ENCODE data around the gene MMP13.
"Not testable (repeated sequence)": the region's sequence is repeated elsewhere in the genome, so short reads cannot be mapped to it uniquely, and the experiment has no call there.

MMP13 gene

DNA sequence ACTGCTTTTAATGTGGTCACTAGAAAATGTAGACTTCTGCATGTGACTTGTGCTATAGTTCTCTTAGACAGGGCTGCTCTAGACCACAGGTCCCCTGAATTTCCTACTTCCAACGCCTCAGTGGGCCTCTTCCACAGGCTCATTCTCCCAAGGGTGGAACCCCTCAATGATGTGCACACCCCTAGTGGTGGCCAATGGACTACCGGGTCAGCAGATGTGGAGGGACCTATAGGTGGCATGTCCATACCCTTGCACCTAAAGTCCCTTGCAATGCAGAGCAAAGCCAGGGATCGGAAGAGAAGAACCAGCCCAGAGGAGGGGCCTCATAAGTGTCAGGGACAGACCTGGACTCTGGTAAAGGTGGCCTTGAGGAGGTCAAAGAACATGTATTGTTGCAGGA lies 20.0 kb downstream of the MMP13 start:
- no peak for DNase-seq (ENCODE audit: low read depth)

DNA sequence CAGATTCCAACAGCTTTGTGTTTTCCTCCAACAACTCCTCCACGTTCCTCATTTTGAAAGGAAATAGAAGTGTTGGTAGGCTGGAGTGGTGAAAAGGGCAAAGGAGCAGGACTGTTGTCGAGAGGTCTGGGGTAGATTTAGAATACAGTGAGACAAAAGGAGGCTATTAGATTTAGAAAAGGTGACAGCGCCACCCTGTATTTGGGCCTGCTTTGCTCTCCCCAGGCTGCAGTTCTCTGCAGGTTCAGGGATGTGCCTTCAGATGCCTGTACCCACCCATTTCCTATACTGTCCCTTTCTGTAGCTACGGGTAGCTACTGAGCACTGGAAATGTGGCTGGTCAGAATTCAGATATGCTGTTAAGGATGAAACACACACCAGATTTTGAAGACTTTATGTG lies 20.8 kb downstream of the MMP13 start:
- DNase-seq (ENCODE audit: low read depth): no peak

DNA sequence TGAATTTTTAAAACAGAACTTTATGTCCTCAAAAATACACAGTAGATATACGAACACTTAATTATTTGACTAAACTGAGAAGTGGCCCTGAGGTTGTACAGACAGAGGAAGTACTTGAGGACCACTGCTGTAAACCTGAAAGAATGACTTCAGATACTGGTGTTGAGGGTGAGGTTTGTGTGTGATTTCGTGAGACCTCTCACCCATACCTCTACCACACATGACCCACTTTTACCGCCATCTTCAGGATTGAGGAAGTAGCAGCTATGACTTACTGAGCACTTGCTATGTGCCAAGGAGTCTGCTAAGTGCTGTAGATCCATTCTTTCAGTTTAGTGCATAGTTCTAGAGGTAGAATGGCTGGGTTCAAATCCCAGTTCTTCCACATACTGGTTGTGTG lies 21.9 kb downstream of the MMP13 start:
- DNase-seq (ENCODE audit: low read depth): no peak

DNA sequence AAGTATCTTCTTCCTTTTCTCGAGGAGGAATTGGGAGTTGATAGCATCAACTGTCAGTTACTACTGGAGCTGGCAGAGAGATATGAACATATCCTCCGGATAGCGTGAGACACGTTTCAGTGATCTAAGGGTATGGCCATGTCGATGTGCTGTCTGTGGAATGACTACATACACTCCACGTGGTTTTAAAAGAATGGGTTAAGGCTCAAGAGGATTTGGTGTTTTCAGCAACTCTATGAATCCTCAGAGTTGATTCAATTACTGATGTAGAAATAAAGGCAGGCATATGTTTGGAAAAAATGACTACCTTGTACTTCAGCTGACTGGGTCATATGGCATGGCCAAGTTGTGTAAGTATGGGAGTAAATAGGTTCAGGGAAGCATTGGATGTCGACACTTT lies 22.9 kb downstream of the MMP13 start:
- no peak for DNase-seq (ENCODE audit: low read depth)

DNA sequence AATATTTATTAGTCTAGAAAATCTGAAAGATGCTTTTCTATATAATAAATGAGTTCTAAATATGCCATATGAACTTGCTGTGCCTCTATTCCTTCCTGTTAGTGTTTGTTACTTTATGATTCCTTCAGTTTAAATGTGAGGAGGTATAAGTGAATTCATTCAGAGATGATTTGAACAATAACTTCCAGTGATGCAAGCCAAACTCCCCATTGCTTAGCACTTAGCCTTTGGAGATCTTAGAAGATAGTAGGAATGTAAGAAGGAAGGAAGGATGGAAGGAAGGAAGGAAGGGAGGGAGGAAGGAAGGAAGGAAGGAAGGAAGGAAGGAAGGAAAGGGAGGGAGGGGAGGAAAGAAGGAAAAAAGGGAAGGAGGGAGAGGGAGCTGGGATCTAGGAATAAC lies 25.1 kb downstream of the MMP13 start:
- no peak for DNase-seq (ENCODE audit: low read depth)

DNA sequence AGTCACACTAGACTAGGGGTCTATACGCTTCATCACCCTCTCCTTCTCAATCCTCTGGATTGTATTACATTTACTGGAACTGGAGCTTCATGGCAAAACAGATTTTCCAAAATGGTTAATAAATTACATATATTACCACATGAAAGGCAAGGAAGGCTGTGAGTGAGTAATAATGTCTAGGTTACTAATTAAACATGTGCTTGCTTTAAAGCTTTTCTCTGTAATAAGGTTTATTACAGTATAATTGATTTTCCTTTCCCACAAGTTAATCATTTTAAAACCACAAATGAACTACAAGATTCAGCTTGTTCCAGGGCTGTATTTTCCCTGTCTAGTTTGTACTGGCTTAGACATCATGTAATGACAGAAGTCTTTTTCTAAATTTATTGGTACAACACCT lies 25.6 kb downstream of the MMP13 start:
- DNase-seq (ENCODE audit: low read depth): no peak

DNA sequence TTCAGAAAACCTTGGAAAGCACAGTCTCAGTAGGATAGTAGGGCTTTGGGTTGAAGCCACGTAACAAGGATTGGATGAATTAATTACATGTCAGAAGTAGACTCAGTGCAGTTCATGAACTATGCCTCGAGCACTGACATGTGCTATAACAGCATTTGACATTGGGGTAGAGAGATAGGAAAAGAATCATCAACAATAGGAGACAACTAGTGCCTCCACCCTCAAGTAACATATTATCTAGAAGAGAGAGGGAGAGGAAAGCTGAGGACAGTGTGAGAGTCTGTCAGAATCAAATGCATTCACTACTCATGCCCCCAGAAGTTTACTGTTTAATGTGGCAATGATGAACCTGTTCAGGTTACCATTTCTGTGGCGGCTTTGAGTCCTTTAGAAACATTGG lies 26.4 kb downstream of the MMP13 start:
- DNase-seq (ENCODE audit: low read depth): no peak

DNA sequence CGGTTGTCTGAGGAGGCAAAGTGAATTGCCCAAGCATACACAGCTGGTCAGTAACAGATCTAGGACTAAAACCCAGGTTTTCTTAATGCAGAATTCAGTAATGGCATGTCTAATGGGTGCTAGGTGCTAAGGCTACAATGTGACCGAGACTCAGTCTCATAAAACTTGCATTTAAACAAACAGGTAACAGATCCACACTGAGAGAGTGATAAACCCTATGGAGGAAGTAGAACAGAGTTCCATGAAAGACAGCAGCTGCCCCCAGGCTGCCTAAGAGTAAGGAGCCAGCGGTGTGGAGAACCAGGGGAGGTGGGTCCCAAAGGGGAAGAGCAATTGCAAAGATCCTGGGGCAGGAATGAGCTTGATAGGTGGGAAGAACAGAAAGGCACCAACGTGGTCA lies 27.3 kb downstream of the MMP13 start:
- DNase-seq (ENCODE audit: low read depth): no peak

DNA sequence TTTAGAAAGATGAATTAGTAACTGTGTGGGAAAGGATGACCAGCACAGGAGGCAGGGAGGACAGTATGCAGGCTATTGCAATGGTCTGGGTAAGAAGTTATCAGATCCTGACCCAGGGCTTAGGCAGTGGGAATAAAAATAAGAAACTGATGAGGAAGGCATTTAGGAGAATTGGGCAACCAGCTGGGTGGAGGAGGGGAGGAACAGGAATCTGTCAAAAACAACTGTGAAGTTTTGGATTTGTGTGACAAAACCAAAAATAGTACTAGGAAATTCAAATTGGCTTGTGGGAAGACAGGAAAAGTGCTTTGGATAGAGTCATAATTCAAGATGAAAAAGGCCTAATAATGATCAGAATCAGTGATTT lies 27.9 kb downstream of the MMP13 start:
- no peak for DNase-seq (ENCODE audit: low read depth)

DNA sequence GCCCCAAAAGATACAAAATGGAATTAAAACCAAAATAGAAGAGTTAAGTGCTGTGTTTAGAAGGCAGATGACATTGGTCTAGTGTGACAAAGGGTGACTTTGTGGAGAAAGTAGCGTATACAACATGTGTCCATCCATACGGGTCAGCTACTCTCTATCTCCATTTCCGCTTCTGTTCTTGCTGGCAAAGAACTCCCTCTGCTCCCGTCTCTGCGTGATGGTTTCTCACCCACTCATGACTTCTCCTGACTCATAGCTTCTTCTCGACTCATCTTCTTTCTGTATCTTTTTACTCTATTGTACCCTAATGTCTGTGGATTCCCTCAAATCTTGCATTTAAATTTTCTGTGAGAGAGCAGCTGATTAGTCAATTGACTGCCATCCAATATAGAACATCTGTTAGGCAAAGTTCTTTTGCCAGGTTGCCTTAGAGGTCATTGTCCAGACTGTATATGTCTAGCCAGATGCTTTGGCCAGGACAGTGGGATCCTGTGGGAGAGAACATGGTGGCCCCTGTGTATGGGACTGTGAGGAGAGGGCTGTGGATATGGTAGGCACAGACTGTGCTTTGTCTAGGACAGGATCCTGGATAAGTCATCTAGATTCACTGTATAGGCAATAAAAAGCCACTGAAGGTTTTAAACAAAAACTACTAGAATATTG lies 28.4 kb downstream of the MMP13 start:
- no peak for DNase-seq (ENCODE audit: low read depth)

DNA sequence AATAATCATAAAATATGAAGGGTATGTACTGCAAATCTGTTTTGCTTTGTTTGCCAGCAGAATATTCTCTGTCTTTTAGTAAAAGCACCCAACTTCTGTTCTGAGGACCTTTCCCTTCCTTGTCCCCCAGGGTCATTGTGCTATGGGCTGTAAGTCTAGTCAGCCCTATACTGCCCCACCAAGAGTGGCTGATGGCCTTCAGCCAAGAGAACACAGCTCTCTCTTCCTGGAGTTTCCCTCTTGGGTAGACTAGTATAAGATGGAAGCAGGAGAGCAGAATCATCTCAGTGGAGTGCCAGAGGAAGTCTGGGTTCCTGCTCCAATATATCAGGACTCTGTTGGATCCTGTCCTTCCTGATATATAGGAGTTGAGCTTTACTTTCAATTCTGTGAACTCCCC lies 29.0 kb downstream of the MMP13 start:
- DNase-seq (ENCODE audit: low read depth): no peak

DNA sequence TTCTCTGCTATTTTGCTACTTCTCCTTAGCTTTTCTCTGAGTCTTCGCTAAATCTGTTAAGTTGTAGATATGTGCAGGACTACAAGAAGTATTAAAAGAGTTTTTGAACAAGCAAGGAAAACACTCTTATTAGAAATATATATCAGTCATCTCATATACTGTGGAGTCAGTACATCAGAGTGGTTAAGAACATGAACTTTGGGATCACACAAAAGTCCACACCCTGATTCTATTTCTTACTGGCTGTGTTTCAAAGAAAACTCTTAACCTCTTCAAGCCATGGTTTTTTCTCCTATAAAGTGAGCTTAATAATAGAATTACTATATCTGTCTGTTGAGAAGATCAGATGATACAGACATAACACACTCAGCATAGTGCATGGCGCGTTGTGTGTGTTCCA lies 29.5 kb downstream of the MMP13 start:
- no peak for DNase-seq (ENCODE audit: low read depth)

DNA sequence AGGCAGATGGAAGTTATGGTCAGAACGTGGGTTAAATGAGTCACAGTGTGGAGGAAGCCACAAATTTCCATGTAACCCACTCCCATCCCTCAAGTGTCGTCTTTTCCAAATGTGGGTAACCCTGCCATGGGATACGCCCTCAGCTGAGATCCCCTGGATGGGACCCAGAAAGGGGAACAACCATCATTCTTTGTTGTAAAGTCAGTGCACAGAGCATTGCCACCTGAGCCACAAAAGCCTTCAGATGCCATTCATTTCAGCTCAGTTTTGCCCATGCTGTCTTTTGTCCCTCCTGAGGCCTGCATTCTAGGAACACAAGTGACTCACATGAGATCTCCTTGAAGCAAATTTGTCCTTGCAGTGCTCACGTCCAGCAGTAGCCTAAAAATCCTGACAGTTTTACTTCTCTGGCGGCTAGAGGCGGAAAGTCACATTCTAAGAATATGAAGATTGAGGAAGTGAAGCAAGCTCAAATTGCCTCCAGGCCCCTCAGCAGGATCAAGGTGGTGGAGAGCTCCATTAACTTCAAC lies 30.6 kb downstream of the MMP13 start:
- DNase-seq (ENCODE audit: low read depth): no peak

DNA sequence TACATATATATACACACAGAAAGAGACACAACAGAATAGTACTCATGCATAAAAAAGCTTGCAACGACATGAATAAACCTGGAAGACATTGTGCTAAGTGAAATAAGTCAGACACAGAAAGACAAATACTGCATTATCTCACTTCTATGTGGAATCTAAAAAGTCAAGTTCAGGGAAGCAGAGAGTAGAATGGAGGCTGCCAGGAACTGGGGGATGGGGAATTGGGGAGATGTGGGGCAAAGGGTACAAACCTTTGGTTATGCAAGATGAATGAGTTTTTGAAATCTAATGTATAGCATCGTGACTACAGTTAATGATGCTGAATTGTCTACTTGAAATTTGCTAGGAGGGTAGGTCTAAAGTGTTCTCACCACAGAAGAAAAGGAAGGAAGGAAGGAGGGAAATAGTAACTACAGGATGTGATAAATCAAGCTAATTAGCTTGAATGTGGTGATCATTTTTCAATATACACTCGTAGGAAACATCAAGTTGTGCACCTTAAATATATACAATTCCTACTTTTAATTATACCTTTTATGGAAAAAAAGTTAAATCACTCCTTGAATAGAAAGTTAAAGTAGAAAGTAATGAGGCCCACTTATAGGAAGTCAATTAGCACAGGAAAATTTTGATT lies 33.8 kb downstream of the MMP13 start:
- no peak for DNase-seq (ENCODE audit: low read depth)

DNA sequence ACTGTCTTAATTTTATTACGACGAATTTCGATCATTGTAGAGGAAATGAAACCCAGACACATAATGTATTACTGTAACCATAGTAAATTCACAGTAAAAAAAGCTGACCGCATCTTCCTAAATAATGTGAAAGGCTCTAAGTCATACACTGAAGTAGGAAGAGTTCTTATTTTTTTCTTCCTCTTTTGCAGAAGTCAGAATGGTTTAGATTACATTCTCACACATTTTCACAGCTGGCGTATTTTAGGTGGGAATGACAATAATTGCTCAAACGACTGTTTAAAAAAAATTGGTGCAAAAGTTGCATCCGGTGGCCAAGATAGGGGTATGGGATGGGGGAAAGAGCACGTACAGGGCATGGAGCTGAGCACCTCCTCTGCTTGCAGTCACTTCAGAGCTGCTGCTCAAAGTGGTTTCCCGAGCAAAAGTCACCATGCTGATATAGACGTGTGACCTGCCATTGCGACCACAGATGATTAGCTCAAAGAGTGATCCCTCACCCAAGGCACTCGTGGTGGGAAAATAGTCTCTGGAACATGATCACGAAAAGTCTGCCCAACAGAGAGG lies 35.3 kb downstream of the MMP13 start:
- DNase-seq (ENCODE audit: low read depth): no peak

DNA sequence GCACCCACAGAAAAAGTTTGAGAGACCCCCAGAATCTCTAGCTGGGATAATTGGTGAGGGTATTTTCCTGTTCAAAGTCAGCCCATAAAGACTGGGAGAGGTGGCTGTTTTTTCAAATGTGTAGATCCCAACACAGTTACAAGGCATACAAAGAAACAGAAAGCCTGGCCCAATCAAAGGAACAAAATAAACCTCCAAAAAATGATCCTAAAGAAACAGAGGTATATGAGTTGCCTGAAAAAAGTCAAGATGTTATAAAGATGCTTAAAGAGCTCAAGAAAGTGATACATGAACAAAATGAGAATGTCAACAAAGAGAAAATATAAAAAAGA lies 40.5 kb downstream of the MMP13 start:
- DNase-seq (ENCODE audit: low read depth): no peak

DNA sequence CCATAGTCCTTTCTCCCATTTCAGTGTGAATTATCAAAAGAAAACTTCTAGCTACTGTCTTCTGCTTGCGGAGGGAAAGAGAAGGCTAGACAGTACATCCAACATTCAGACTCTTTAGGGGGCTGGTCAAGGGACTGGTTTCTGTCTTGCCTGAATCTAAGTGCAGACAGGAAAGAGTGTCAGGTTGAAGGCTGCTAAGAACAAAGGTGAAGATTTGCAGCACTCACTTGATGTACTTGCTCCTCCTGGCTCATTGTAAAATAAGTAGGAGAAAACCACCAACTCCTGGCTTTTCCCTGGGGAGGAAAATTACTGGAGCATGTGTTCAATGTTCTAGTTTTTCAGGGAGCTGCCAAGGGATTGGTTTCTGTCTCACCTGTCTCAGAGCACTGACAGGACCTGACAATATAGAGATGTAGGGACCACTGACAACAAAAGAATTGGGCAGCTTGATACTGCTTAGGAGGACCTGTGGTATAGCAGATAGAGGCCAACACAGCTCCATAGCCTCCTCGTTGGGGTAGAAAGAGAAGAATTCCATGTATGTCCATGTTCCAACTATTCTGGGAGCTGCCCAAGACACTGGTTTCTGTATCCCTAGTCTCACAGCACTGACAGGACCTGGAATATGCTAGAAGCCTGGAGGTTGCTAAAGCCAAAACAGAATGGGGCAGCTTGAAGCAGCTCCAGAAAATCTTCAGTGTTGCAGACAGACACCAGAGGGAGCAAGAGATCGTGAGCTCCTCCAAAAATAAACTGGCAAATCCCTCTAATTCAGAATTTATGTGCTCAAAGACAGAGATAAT lies 41.1 kb downstream of the MMP13 start:
- DNase-seq (ENCODE audit: low read depth): no peak

DNA sequence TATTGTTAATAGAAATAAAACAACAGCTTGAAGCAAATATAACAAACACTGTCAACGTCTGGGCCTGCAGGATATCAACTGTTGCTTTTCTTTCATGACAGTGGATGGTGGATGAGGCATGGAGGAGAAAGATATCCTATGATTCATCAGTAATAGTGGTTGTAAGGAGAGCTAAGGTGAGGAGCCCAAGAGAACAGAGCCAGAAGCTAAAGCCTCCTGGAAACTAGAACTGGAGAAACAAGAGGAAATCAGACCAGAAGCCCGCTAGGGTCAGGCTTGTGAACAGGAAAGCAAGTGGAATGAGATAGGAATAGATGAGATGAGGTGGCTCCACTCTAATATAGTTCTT lies 43.1 kb downstream of the MMP13 start:
- DNase-seq (ENCODE audit: low read depth): no peak

DNA sequence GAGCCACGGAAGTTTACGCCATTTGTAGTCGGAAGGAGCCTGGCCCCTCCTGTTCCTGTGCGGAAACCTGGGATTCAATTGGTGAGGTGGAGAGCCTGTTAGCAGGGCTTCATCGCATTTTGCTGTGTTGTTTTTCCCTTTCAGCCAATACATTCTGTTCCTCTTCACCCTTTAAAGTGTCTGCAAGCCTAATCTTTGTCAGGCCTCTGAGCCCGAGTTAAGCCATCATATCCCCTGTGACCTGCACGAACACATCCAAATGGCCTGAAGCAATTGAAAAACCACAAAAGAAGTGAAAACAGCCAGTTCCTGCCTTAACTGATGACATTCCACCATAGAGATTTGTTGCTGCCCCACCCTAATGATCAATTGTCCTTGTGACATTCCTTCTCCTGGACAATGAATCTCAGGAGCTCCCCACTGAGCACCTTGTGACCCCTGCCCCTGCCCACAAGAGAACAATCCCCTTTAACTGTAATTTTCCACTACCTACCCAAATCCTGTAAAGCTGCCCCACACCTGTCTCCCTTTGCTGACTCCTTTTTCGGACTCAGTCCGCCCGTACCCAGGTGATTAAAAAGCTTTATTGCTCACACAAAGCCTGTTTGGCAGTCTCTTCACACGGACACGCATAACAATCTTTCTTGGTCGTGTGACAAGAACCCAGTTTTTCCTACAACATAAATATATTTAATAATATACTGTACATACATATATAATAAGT lies 43.6 kb downstream of the MMP13 start:
- no peak for DNase-seq (ENCODE audit: low read depth)

DNA sequence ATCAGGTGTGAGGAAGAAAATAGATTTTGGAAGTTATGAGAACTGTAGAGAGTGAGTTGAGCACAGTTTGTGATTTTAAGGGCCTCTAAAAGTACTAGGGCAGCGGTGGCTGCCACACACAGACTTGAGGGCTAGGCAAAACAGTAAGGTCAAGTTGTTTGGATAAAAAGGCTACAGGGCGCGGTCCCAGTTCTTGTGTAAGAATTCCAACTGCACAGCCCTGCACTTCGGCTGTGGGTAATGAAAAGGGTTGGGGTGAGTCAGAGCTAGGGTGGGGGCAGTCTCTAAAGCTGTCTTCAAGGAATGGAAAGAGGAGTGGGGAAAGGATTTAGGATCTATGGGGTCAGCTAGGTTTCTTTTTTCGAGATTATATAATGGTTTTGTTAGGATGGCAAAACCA lies 49.7 kb downstream of the MMP13 start:
- not testable (repeated sequence) for DNase-seq (ENCODE audit: low read depth)

DNA sequence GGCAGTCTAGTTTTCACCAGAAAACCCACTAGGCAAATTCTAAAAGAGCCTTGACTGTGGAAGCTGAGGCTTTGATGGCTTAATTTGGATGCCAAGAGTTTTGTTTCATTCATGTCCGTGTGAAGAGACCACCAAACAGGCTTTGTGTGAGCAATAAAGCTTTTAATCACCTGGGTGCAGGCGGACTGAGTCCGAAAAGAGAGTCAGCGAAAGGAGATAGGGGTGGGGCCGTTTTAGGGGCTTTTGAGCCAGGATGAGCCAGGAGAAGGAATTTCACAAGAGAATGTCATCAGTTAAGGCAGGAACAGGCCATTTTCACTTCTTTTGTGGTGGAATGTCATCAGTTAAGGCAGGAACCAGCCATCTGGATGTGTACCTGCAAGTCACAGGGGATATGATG lies 51.6 kb downstream of the MMP13 start:
- DNase-seq (ENCODE audit: low read depth): not testable (repeated sequence)

DNA sequence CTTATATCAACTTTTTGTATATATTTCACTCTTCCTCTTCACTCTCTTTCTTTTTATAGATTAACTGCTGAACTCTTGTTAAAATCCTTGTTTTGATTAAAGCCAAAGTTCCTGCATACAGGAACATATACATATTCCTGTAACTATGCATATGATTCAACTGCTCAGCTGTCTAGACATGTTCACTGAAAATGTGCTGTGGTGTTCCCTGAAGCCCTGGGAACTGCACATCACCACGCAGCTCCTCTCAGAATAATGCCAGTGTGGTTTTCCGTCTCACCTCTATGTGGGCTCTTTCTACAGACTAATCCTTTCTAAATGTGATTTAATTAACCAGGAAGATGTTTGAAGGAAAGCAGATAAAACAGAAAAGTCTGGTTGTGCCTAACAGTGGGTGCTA lies 55.2 kb downstream of the MMP13 start:
- DNase-seq (ENCODE audit: low read depth): no peak

Measured in stimulated activated CD8-positive, alpha-beta memory T cell treated with anti-CD3 and anti-CD28 coated beads, Interleukin-4, amount 100 ng/mL, for 24 hours (primary cell).